ENCODE measurements around the gene ACSL4.
"Not testable (repeated sequence)": the region's sequence is repeated elsewhere in the genome, so short reads cannot be mapped to it uniquely, and the experiment has no call there.

Gene ACSL4

GRCh38 chrX:109679820-109680219 is 53.2 kb downstream of the ACSL4 start:
- no peak overlapping the region for H3K4me3 ChIP-seq (ENCODE audit: low read length)
- TF ChIP-seq CTCF (conservative IDR thresholded peaks at IDR 0.05; ENCODE audit: low read length) = no peak
- DNase-seq (ENCODE audit: low read depth) = no peak

- TF ChIP-seq CTCF (conservative IDR thresholded peaks at IDR 0.05; ENCODE audit: low read length) = no peak
- H3K4me3 ChIP-seq (ENCODE audit: low read length) = no peak overlapping the region
- DNase-seq (ENCODE audit: low read depth) = no peak
These were observed 60.8 kb downstream of the ACSL4 start for GRCh38 chrX:109672239-109672638.

GRCh38 chrX:109671170-109671569 is 61.9 kb downstream of the ACSL4 start:
- not testable (repeated sequence) for H3K4me3 ChIP-seq (ENCODE audit: low read length); DNase-seq (ENCODE audit: low read depth)

GRCh38 chrX:109667986-109668385 is 65.1 kb downstream of the ACSL4 start:
- TF ChIP-seq CTCF (conservative IDR thresholded peaks at IDR 0.05; ENCODE audit: low read length) = no peak
- DNase-seq (ENCODE audit: low read depth) = no peak

GRCh38 chrX:109660435-109661143 is 72.5 kb downstream of the ACSL4 start:
- no peak overlapping the region for H3K4me3 ChIP-seq (ENCODE audit: low read length)
- no peak for TF ChIP-seq CTCF (conservative IDR thresholded peaks at IDR 0.05; ENCODE audit: low read length)
- DNase-seq (ENCODE audit: low read depth) = no peak

More at GRCh38 chrX:109667986-109668385, 65.1 kb downstream of the ACSL4 start:
- no peak overlapping the region for H3K4me3 ChIP-seq (ENCODE audit: low read length)

- TF ChIP-seq CTCF (conservative IDR thresholded peaks at IDR 0.05; ENCODE audit: low read length) = no peak
- DNase-seq (ENCODE audit: low read depth) = no peak
- H3K4me3 ChIP-seq (ENCODE audit: low read length) = no peak overlapping the region
These were observed 74.7 kb downstream of the ACSL4 start for GRCh38 chrX:109658391-109658790.

GRCh38 chrX:109657364-109657763 is 75.7 kb downstream of the ACSL4 start:
- H3K4me3 ChIP-seq (ENCODE audit: low read length); DNase-seq (ENCODE audit: low read depth): not testable (repeated sequence)

GRCh38 chrX:109656774-109657173 is 76.3 kb downstream of the ACSL4 start:
- no peak overlapping the region for H3K4me3 ChIP-seq (ENCODE audit: low read length)
- TF ChIP-seq CTCF (conservative IDR thresholded peaks at IDR 0.05; ENCODE audit: low read length) = no peak
- DNase-seq (ENCODE audit: low read depth) = no peak

All from AG10803 (cell line).